Astrocyte (in vitro differentiated cells and primary cell): ENCODE results near the gene CDYL. TPM values are rescaled to one million over a fixed set of nuclear protein-coding genes. Genes with fewer than 3 reads are reported as not detected.

Experiments
- DNase-seq: peaks from one replicate; pipeline ENCODE4 v3.0.0-alpha.2; 2010; ENCODE audit warnings: low read depth
- FAIRE-seq: peaks from 2 replicates; lab custom pipeline; 2011; peaks lifted over from hg19 to GRCh38; lab: Jason Lieb, UNC
- H2AFZ ChIP-seq: 2 replicates; pipeline ENCODE4 v1.6.0; 2012; ENCODE audit warnings: low read depth, low read length, inconsistent platforms
- H3K27ac ChIP-seq: 2 replicates; pipeline ENCODE4 v1.5.1; 2011; ENCODE audit warnings: low read depth, low read length, inconsistent platforms
- H3K27me3 ChIP-seq: 2 replicates; pipeline ENCODE4 v1.6.0; 2011; ENCODE audit warnings: low read length, inconsistent platforms; ENCODE audit not compliant: insufficient read depth
- H3K36me3 ChIP-seq: 2 replicates; pipeline ENCODE4 v1.5.1; 2011; ENCODE audit warnings: low read length, inconsistent platforms; ENCODE audit not compliant: insufficient read depth
- H3K4me1 ChIP-seq: 2 replicates; pipeline ENCODE4 v1.5.1; 2011; ENCODE audit warnings: low read length, inconsistent platforms; ENCODE audit not compliant: insufficient read depth
- H3K4me2 ChIP-seq: 2 replicates; pipeline ENCODE4 v1.6.0; 2012; ENCODE audit warnings: low read length, inconsistent platforms
- H3K4me3 ChIP-seq: 2 replicates; pipeline ENCODE4 v1.5.1; 2011; ENCODE audit warnings: low read depth, mild to moderate bottlenecking, low read length, inconsistent platforms; ENCODE audit not compliant: insufficient read depth
- H3K79me2 ChIP-seq: 2 replicates; pipeline ENCODE4 v1.6.0; 2012; ENCODE audit warnings: mild to moderate bottlenecking, low read length, inconsistent platforms; ENCODE audit not compliant: insufficient read depth
- H3K9ac ChIP-seq: 2 replicates; pipeline ENCODE4 v1.6.0; 2012; ENCODE audit warnings: mild to moderate bottlenecking, low read length, inconsistent platforms
- H3K9me3 ChIP-seq: 2 replicates; pipeline ENCODE4 v1.5.1; 2012; ENCODE audit warnings: low read depth, mild to moderate bottlenecking, low read length, inconsistent platforms; ENCODE audit not compliant: insufficient read depth
- H4K20me1 ChIP-seq: 2 replicates; pipeline ENCODE4 v1.6.0; 2012; ENCODE audit warnings: low read length, inconsistent platforms; ENCODE audit not compliant: insufficient read depth
- H3K27ac Mint-ChIP-seq: one replicate; pipeline ENCODE4 v1.8.0; 2021; ENCODE audit warnings: mild to moderate bottlenecking, mixed read lengths; ENCODE audit not compliant: unreplicated experiment
- H3K27me3 Mint-ChIP-seq: one replicate; pipeline ENCODE4 v1.8.0; 2021; ENCODE audit warnings: low read depth, mixed read lengths; ENCODE audit not compliant: unreplicated experiment
- H3K36me3 Mint-ChIP-seq: one replicate; pipeline ENCODE4 v1.8.0; 2021; ENCODE audit warnings: low read depth, mixed read lengths; ENCODE audit not compliant: unreplicated experiment
- H3K4me1 Mint-ChIP-seq: one replicate; pipeline ENCODE4 v1.8.0; 2021; ENCODE audit warnings: low read depth, mixed read lengths; ENCODE audit not compliant: unreplicated experiment
- H3K4me3 Mint-ChIP-seq: one replicate; pipeline ENCODE4 v1.8.0; 2021; ENCODE audit warnings: mild to moderate bottlenecking, moderate library complexity, mixed read lengths; ENCODE audit not compliant: unreplicated experiment
- H3K9me3 Mint-ChIP-seq: one replicate; pipeline ENCODE4 v1.8.0; 2021; ENCODE audit warnings: mild to moderate bottlenecking, mixed read lengths; ENCODE audit not compliant: unreplicated experiment
- CTCF ChIP-seq: IDR thresholded peaks from 2 replicates; pipeline ENCODE4 v1.5.1; 2011; ENCODE audit warnings: low read depth, mild to moderate bottlenecking, inconsistent platforms, low read length, moderate library complexity; ENCODE audit not compliant: insufficient read depth
- EZH2 ChIP-seq: IDR thresholded peaks from 2 replicates; pipeline ENCODE4 v1.6.1; 2012; ENCODE audit warnings: mild to moderate bottlenecking, low read length, inconsistent platforms; ENCODE audit not compliant: insufficient read depth
- total RNA-seq: library from RNA; stranded (reverse); gene quantifications from 2 replicates; pipeline ENCODE4 v1.2.1, GENCODE V29; 2021

CDYL gene
- total RNA-seq, 1 donor from 2014 or later: 87.1 TPM

GRCh38 chr6:4803343-4803744 is 27.1 kb downstream of the CDYL start:
- Histone ChIP-seq H3K27ac (no peak overlapping the region), H3K79me2 (peaks cover 97% of the 10 kb centered on the region), H4K20me1 (peaks cover 71% of the 10 kb centered on the region), H3K9ac (no peak overlapping the region), H2AFZ (no peak overlapping the region), H3K4me2 (no peak overlapping the region), H3K4me1 (peaks cover 8% of the 10 kb centered on the region), H3K36me3 (no peaks in the 10 kb centered on the region), H3K4me3 (no peak overlapping the region), H3K9me3 (no peaks in the 10 kb centered on the region), H3K27me3 (no peaks in the 10 kb centered on the region)
- H3K36me3 Mint-ChIP-seq: peaks cover 6% of the 10 kb centered on the region
- DNase-seq: no peak
- H3K27ac Mint-ChIP-seq: peak overlapping the region; percentile 29
- no peak overlapping the region for H3K4me3 Mint-ChIP-seq
- no peak for FAIRE-seq
- H3K27me3 Mint-ChIP-seq: no peaks in the 10 kb centered on the region
- peaks cover 48% of the 10 kb centered on the region for H3K4me1 Mint-ChIP-seq
- no peaks in the 10 kb centered on the region for H3K9me3 Mint-ChIP-seq
- no peak for TF ChIP-seq EZH2
- no peak for TF ChIP-seq CTCF

DNA sequence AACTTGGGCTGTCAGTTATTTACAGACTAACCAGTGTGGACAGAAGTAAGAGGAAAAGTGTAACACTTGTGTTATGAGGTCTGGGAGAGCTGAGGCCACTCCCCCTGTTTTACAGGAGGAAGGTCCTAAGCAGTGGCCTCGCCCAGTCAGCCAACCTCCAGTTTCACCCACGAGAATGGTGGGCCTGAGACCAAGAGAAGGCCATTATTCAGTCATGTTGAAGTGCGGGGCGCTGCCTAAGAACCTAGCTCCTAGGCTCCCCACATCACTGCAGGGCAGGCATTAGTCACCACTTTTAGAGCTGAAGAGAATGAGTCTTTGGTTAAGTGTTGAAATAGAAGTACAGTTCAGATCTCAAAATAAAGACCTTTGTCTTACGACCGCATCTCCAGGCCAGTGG is 27.9 kb downstream of the CDYL start:
- peaks cover 45% of the 10 kb centered on the region for H3K4me1 Mint-ChIP-seq
- H3K9ac ChIP-seq: no peak overlapping the region
- DNase-seq: peak; percentile 84

More for the DNA sequence above, 27.9 kb downstream of the CDYL start:
- H3K4me3 ChIP-seq: no peak overlapping the region
- H4K20me1 ChIP-seq: peaks cover 76% of the 10 kb centered on the region
- TF ChIP-seq EZH2 (no peak), CTCF (no peak)
- Mint-ChIP-seq H3K27ac (peak overlapping the region; percentile 76), H3K36me3 (peaks cover 6% of the 10 kb centered on the region), H3K4me3 (peak overlapping the region; percentile 72), H3K9me3 (no peaks in the 10 kb centered on the region), H3K27me3 (no peaks in the 10 kb centered on the region)
- H3K4me2 ChIP-seq: peak overlapping the region; percentile 10
- peaks cover 97% of the 10 kb centered on the region for H3K79me2 ChIP-seq
- no peak for FAIRE-seq
- H3K9me3 ChIP-seq: no peaks in the 10 kb centered on the region
- H2AFZ ChIP-seq: no peak overlapping the region
- no peaks in the 10 kb centered on the region for H3K36me3 ChIP-seq
- peaks cover 8% of the 10 kb centered on the region for H3K4me1 ChIP-seq
- H3K27me3 ChIP-seq: no peaks in the 10 kb centered on the region
- no peak overlapping the region for H3K27ac ChIP-seq
